IPS-18c (cell line): ENCODE measurements around the gene CPT1B.
"Not testable (repeated sequence)": the region's sequence is repeated elsewhere in the genome, so short reads cannot be mapped to it uniquely, and the experiment has no call there.

Source experiments
- H3K4me3 ChIP-seq: 2 replicates; pipeline ENCODE4 v1.7.0; 2013; ENCODE audit warnings: low read depth, mild to moderate bottlenecking, low read length, moderate library complexity; ENCODE audit not compliant: insufficient read depth
- H3K9me3 ChIP-seq: one replicate; pipeline ENCODE4 v1.6.1; 2013; ENCODE audit warnings: mild to moderate bottlenecking, low read length, moderate library complexity; ENCODE audit not compliant: control insufficient read depth, insufficient read depth

Gene CPT1B

DNA sequence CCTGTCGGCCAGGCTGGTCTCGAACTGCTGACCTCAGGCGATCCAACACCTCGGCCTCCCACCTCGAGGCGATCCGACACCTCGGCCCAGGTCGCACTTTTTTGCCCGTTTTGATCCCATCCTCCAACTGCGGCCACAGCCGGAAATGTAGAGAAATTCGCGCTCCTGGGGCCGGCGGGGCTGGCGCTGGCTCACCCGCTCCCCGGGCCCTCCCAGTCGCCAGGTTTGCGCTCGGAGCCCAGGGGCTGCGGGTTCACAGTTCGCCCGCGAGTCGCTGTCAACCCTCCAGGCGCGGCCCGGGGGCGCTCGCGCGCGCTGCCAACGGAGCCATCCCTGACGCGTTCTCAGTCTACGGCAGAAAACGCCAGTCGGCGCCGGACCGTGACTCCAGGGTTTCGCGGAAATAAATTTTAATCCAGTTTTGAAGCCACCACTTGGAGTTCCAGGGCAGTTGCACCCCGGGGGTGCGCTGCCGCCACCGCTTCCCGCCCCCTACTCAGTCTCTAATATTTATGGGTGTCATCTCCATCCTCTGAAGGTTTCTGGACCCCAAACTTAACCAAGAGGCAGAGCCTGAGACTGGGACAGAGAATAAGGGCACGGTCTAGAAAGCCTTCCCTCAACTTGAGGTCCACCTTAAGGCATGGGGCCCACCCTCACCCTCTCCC is 34.0 kb downstream of the CPT1B start:
- no peaks in the 10 kb centered on the region for H3K9me3 ChIP-seq
- H3K4me3 ChIP-seq, result no peak overlapping the region

DNA sequence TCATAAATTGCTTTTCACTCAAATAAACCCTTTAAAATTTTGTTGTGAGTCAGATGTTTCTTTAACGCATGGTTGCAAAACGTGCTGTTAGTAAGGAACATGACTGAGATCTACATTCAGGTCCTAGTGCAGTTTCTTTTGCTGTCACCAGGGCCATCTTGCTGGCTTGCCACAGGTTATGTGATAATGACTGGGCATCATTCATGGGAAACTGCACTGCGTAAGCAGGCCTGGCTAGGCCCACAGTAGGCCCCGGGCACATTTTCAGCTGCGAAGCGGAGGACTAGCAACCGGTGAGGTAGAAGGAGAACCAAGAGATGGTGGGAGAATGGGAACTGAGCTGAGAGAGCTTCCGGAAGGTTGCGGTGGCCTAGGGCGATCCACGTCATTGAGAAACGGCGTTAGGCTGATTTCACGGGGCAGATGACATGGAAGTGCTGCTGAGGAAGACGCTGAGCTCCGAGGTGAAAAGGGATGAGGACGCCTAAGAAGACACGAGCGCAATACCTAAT is 35.8 kb downstream of the CPT1B start:
- Histone ChIP-seq H3K4me3 (no peak overlapping the region), H3K9me3 (no peaks in the 10 kb centered on the region)

DNA sequence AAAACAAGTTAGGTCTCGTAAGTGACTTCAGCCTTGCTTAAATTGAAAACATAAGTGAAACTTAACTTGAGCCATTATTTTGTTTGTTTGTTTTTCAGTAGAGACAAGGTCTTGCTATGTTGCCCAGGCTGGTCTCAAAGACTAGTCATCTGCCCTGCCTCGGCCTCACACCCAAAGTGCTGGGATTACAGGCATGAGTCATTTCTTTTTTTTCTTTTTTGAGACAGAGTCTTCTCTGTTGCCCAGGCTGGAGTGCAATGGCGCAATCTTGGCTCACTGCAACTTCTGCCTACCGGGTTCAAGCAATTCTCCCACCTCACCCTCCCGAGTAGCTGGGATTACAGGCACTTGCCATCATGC is 36.6 kb downstream of the CPT1B start:
- not testable (repeated sequence) for H3K4me3 ChIP-seq, H3K9me3 ChIP-seq

DNA sequence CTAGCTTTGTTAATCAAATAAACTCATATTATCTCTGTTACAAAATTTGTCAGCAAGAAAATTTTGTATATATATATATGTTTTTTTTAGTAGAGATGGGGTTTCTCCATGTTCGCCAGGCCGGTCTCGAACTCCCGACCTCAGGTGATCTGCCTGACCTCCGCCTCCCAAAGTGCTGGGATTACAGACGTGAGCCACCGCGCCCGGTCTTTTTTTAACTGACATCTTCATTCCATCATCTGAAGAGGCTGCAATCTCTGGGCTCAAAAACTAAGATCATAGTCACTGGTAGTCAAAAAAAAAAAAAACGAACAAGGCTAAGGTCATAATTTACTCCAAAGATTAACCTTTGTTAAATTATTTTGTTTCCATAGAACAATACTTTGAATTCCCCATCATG is 37.8 kb downstream of the CPT1B start:
- Histone ChIP-seq H3K9me3 (no peaks in the 10 kb centered on the region), H3K4me3 (no peak overlapping the region)

DNA sequence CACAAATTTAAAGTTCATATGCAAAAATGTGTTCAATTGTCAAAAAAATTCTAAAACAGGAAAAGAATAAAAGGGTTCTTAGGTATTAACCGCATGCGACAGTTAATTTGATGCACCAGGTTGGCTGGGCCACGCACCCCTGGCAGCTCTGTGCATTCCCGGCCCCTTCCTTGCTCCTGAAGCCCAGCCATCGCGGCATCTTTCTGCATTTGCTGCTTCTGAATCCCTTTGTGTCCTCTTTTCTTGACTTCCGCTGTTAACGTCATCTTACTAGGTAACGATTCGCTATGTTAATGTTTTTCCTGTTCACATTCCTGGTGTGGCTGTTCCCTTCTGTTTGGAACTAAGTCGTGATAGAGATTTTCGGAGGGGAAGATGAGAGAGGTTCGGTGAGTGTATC is 40.5 kb downstream of the CPT1B start:
- no peaks in the 10 kb centered on the region for H3K9me3 ChIP-seq

DNA sequence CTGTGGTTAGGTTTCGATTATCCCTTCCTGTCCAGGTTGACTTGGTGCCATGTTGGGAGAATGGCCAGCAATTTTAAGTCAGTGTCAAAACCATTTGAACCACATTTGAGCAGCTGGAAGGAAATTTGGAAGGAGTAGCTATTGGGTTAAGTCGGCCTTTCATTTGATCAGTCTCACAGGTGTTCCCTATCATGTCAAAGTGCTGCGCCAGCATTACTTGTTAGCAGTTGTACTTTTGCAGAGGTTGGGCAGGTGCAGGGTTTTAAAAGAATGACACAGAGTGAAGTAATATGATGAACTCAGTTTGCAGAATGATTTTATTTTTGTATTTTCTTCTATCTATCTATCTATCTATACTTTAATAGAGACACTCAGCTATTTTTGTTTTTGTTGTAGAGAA is 42.0 kb downstream of the CPT1B start:
- Histone ChIP-seq H3K4me3 (no peak overlapping the region), H3K9me3 (no peaks in the 10 kb centered on the region)

More for the DNA sequence above, 40.5 kb downstream of the CPT1B start:
- H3K4me3 ChIP-seq, result no peak overlapping the region

DNA sequence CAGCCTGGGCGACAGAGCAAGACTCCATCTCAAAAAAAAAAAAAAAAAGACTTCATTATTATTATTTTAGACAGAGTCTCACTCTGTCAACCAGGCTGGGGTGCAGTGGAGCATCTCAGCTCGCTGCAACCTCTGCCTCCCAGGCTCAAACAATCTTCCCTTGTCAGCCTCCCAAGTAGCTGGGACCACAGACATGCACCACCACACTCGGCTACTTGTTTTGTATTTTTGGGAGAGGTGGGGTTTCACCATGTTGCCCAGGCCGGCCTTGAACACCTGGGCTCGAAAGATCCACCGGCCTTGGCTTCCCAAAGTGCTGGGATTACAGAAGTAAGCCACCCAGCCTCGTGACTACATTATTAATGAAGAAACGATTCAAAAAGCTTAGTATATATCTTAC is 43.1 kb downstream of the CPT1B start:
- no peak overlapping the region for H3K4me3 ChIP-seq

DNA sequence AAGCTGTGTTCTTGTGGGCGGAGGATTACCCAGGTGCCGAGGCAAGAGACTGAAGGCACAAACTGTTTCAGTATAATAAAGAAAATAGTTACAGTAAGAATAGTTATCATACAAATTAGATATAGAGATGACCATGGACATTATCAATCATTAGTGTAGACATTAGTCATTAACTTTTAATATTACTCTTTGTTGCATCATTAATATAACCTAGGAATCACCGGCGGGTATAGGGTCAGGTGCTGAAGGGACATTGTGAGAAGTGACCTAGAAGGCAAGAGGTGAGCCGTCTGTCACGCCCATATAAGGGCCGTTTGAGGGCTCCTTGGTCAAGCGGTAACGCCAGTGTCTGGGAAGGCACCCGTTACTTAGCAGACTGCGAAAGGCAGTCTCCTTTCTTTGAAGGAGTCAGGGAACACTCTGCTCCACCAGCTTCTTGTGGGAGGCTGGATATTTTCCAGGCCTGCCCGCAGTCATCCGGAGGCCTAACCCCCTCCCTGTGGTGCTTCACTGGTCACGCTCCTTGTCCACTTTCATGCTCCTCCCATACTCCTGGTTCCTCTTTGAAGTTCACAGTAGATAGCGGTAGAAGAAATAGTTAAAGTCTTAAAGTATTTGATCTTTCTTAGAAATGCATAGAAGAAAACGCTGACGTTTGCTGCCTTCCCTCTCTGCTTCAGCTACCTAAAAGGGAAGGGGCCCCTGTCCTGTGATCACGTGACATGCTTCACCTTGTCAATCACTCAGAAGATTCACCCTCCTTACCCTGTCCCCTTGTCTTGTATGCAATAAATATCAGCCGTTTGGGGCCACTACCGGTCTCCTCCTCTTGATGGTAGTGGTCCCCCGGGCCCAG is 44.1 kb downstream of the CPT1B start:
- not testable (repeated sequence) for H3K9me3 ChIP-seq, H3K4me3 ChIP-seq

More for the DNA sequence above, 43.1 kb downstream of the CPT1B start:
- H3K9me3 ChIP-seq, result peaks cover 2% of the 10 kb centered on the region

DNA sequence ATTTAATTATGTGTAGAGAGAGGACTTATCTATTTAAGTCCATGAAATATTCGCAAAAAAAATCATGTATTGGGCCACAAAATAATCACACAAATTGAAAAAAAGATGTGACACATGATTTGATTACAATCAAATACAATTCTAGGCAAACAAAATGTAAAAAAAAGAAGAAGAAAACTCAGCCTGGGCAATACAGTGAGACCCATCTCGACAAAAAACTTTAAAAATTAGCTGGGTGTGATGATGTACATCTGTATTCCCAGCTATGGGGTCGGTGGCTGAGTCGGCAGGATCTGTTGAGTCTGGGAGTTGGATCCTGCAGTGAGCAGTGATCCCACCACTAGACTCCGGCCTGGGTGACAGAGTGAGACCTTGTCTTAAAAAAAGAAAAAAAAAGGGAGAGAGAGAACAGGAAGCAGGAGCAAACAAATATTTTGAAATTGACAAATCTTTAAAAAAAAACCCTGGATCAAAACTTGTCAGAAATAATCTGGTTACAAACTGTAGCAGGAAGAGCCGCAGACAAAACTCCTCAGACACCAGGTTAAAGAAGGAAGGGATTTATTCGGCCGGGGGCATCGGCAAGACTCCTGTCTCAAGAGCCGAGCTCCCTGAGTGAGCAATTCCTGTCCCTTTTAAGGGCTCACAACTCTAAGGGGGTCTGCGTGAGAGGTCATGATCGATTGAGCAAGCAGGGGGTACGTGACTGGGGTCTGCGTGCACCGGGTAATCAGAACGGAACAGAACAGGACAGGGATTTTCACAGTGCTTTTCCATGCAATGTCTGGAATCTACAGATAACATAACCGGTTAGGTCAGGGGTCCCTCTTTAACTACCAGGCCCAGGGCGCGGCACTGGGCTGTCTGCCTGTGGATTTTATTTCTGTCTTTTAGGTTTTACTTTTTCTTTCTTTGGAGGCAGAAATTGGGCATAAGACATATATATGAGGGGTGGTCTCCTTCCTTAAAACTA is 45.1 kb downstream of the CPT1B start:
- H3K9me3 ChIP-seq, result peaks cover 3% of the 10 kb centered on the region

DNA sequence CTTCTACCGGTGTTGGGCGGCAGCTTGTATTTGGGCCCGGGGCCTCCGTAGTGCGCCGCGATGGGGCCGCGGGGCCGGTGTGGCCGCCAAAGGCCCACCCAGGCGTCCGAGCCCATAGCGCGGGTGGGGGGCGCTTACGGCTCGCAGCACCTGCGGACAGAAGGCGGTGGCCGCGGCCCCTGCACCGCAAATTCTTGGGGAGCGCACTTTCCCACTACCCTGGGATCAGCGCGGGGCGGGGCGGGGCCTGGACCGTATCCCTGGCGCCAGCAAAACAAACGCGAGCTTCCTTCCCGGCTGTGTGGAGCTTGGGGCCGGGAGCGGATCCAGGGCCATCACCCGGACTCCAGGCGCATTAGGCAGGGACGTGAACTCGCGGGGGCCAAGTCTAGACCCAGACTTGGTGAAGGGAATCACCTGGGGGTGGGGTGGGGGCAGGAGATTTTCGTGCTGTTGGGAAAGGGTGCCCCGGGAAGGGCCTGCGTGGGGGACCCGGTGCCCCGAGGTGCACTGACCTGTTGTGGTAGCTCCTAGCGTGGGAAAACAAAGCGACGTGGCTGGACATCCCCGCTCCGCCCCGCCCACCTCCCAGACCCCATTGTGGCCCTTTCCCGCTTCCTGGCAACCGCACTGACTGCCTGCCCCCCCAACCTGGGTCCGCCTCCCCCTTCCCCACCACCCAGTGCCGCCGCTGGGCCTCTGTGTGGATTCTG is 46.1 kb downstream of the CPT1B start:
- peak overlapping the region; percentile 52 for H3K4me3 ChIP-seq
- H3K9me3 ChIP-seq, result peaks cover 3% of the 10 kb centered on the region

More for the DNA sequence above, 45.1 kb downstream of the CPT1B start:
- H3K4me3 ChIP-seq, result no peak overlapping the region

DNA sequence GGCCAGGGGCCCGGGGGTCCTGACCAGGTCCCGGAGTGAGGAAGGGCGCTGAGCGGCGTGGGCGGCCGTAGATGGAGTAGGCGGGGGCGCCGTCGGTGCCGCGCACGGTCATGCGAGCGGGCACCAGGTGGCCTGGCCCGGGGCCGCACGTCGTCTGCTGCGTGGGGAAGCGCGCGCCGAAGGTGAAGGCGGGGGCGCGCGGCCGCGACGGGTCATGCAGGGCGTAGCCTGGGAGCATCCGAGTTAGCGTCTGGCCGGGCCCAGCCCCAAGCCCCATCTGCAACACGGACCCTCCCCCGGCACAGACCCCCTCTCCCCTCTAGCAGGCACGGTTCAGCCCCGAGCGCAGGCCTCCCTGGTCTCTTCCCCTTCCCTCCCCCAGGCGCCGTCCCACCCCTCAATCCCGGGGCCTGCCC is 46.7 kb downstream of the CPT1B start:
- Histone ChIP-seq H3K9me3 (peaks cover 6% of the 10 kb centered on the region), H3K4me3 (peak overlapping the region; percentile 52)

DNA sequence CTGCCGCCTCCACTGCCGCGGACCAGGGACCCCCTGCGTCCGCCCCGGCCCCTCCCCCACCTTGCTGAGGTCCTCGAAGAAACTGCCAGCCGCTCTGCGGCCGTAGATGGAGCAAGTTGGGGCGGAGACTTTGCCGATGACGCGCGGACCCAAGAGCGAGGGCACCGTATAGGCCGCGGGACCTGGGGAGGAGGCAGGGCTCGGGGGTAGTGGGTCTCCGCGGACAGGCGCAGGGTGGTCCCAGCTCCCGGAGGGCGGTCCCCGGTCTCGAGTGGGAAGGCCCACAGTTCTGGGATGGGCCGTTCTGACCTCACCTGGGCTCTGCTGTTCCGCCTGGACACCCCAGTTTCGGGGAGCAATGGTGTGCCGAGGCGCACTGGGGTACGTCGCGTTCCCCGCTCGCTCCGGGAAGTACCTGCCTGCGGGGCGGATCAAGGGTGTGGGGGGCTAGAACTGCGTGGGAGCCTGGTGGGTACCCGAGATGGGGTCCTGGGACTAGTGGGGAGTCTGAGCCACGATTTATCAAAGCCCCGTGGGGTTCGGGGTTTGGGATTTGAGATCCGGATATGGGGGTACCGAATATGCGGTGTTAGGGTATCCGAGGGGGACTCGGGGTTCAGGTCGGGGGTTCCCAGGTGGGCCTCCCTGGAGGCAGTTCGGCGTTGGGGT is 47.2 kb downstream of the CPT1B start:
- H3K4me3 ChIP-seq, result peak overlapping the region; percentile 52
- H3K9me3 ChIP-seq, result peaks cover 6% of the 10 kb centered on the region

DNA sequence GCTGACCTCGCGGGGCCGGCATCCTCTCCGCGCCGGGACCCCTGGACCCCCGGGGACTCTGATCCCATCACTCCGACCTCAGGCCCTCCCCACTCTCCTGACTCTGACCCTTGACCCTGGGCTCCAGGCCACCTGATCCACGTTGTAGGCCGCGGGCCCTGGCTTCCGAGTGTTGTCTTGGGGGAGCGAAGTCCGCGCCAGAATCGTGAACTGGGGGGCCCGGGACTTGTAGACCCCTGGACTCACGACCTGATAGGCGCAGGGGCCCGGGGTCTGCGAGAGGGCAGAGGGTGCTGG is 47.7 kb downstream of the CPT1B start:
- Histone ChIP-seq H3K9me3 (peaks cover 6% of the 10 kb centered on the region), H3K4me3 (peak overlapping the region; percentile 52; the same call in 1 of the 2 replicates)

DNA sequence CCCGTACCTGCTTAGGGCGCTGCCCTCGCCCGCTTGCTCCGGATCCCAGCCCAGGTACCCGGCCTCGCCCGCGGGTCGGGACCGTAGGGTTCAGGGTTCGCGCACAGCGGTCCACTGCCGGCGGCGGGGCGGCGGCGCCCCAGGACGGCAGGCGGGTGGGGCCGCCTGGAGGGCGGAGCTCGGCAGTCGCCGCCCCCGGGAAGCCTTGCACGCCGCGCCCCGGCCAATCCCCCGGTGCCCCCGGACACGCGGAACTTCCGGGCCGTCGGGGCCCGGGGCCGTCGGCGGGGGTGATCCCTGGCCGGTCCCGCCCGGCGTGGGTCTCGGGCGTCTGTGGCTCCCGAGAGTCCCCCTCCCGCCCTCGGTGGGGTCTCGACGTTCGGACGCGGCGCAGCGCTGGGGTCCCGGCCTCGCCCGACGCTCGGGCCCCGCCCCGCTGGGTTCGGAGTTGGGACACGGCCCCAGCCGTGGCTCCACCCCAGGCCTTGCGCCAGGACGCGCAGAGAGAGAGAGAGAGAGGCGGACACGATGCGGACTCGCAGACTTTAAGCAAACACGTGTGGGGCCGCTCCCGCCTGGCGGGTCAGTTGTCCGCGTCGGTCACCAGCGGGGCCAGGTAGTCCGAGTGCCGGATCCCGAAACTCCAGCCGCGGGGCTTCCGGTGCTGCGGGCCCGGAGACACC is 48.2 kb downstream of the CPT1B start, which contains the start of gene TYMP:
Gene TYMP, minus strand, starts transcription at position 116 of the 683 bp plus-strand sequence. CDS start 303 bp downstream, outside the sequence.
- Histone ChIP-seq H3K9me3 (peaks cover 6% of the 10 kb centered on the region), H3K4me3 (peak within 1 kb of the TSS; percentile 52)

DNA sequence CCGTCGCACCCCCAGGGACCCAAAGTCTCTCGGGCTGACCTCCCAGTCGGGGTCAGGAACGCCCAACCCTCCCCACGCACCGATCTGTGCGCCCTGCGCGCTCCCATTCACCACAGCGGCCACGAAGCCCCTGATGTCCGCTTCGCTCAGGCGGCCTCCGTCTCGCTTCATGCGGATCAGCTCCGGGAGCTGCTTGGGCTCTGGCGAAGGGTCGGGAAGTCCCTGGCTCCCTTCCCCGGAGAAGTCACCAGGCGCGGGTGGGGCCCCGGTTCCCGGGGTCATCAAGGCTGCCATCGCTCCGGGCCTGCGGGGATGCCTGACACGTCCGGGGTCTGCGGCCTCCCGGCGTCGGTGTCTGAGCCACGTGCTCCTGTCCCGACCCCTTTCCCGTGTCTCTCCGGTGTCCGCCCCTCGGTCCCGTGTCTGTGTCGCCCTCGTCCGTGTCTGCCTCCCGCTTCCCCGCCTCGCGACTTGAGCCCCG is 48.8 kb downstream of the CPT1B start:
- peaks cover 6% of the 10 kb centered on the region for H3K9me3 ChIP-seq
- H3K4me3 ChIP-seq, result no peak overlapping the region; the same call in 1 of the 2 replicates
